SU-DHL-6 (cell line): ENCODE results near the gene PTPRK.

ENCODE experiments used
- H2AFZ ChIP-seq: fragments of 200-600 bp; sonication (generic); 2 replicates; pipeline ENCODE4 v1.6.1; 2014; ENCODE audit warnings: low read depth, mild to moderate bottlenecking, moderate library complexity, mixed read lengths, antibody characterized with exemption, low read length; ENCODE audit not compliant: severe bottlenecking
- H3F3A ChIP-seq: fragments of 200-600 bp; shearing (Covaris generic); 2 replicates; pipeline ENCODE4 v1.6.0; 2016; ENCODE audit warnings: antibody characterized with exemption, mild to moderate bottlenecking; ENCODE audit not compliant: insufficient read depth
- H3K27ac ChIP-seq: fragments of 200-600 bp; sonication (generic); 2 replicates; pipeline ENCODE4 v1.5.1; 2016; ENCODE audit warnings: low read depth, mild to moderate bottlenecking, low read length, moderate library complexity, mixed read lengths
- H3K27me3 ChIP-seq: fragments of 200-600 bp; sonication (generic), shearing (Covaris generic); 2 replicates; pipeline ENCODE4 v1.6.0; 2014; ENCODE audit warnings: mild to moderate bottlenecking, low read length
- H3K36me3 ChIP-seq: fragments of 200-600 bp; sonication (generic); 2 replicates; pipeline ENCODE4 v1.6.1; 2014; ENCODE audit warnings: mild to moderate bottlenecking, low read length, mixed read lengths
- H3K4me2 ChIP-seq: fragments of 300-600, 200-600 bp; shearing (Covaris generic), sonication (generic); 2 replicates; pipeline ENCODE4 v1.6.0; 2014; ENCODE audit warnings: low read length, low read depth, mild to moderate bottlenecking; ENCODE audit not compliant: poor library complexity, severe bottlenecking
- H3K4me3 ChIP-seq: fragments of 200-600 bp; sonication (generic); 2 replicates; pipeline ENCODE4 v1.5.1; 2014; ENCODE audit warnings: antibody characterized with exemption, low read length, mild to moderate bottlenecking, mixed read lengths; ENCODE audit not compliant: insufficient read depth, poor library complexity, severe bottlenecking
- H3K79me2 ChIP-seq: fragments of 200-600 bp; sonication (generic); 2 replicates; pipeline ENCODE4 v1.6.1; 2014; ENCODE audit warnings: mild to moderate bottlenecking, low read length, moderate library complexity; ENCODE audit not compliant: insufficient read depth
- H3K9ac ChIP-seq: fragments of 200-600 bp; sonication (generic); 2 replicates; pipeline ENCODE4 v1.7.0; 2014; ENCODE audit warnings: mild to moderate bottlenecking, low read length
- H3K9me2 ChIP-seq: fragments of 200-600 bp; sonication (generic); replicated peaks from 2 replicates; pipeline ENCODE4 v1.6.1; 2014; ENCODE audit warnings: low read length; ENCODE audit not compliant: insufficient read depth
- H3K9me3 ChIP-seq: fragments of 200-600 bp; sonication (generic); 2 replicates; pipeline ENCODE4 v1.6.1; 2014; ENCODE audit warnings: low read length, mixed read lengths; ENCODE audit not compliant: insufficient read depth
- H4K20me1 ChIP-seq: fragments of 200-600 bp; sonication (generic); 2 replicates; pipeline ENCODE4 v1.6.1; 2014; ENCODE audit warnings: low read depth, mild to moderate bottlenecking, antibody characterized with exemption, low read length, moderate library complexity, mixed read lengths
- EZH2phosphoT487 ChIP-seq: fragments of 200-600 bp; sonication (generic), shearing (Covaris generic); conservative IDR thresholded peaks from 2 replicates; pipeline ENCODE4 v1.6.1; 2018; ENCODE audit warnings: mild to moderate bottlenecking, antibody characterized with exemption, low read length, moderate library complexity, mixed read lengths
- TF ChIP-seq, protein P1 (sequence below): fragments of 200-600 bp; sonication (generic); IDR thresholded peaks from one replicate; pipeline ENCODE4 v1.5.1; 2017; ENCODE audit warnings: antibody characterized with exemption, mild to moderate bottlenecking, low read length, moderate library complexity; ENCODE audit not compliant: insufficient read depth, poor library complexity, severe bottlenecking

PTPRK gene

DNA sequence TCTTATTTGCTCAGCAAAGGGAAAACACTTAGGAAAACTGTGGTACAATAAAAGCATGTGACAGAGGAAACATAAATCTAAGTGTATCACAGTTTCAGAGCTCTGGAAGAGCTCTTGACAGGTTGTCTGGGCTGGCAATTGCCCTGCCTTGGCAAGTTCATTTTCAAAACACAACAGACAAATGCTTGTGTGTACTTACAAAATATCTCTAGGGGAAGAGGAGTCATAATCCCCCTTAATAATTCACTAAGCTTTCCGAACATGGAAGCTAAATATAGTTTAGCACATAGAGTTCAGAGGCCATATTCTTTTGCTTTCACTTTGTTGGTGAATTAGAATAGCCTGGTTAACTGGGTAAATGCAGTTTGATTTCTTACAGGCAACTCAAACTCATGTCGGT lies 407.9 kb downstream of the PTPRK start:
- Histone ChIP-seq H2AFZ (no peak overlapping the region), H3K79me2 (no peaks in the 10 kb centered on the region), H3K27ac (no peak overlapping the region), H3K27me3 (no peaks in the 10 kb centered on the region), H3K9me2 (no peaks in the 10 kb centered on the region), H3F3A (no peaks in the 10 kb centered on the region), H3K9ac (no peak overlapping the region), H3K36me3 (no peaks in the 10 kb centered on the region), H3K4me2 (no peak overlapping the region), H3K4me3 (no peak overlapping the region), H3K9me3 (no peaks in the 10 kb centered on the region), H4K20me1 (no peaks in the 10 kb centered on the region)
- TF ChIP-seq, protein P1, sequence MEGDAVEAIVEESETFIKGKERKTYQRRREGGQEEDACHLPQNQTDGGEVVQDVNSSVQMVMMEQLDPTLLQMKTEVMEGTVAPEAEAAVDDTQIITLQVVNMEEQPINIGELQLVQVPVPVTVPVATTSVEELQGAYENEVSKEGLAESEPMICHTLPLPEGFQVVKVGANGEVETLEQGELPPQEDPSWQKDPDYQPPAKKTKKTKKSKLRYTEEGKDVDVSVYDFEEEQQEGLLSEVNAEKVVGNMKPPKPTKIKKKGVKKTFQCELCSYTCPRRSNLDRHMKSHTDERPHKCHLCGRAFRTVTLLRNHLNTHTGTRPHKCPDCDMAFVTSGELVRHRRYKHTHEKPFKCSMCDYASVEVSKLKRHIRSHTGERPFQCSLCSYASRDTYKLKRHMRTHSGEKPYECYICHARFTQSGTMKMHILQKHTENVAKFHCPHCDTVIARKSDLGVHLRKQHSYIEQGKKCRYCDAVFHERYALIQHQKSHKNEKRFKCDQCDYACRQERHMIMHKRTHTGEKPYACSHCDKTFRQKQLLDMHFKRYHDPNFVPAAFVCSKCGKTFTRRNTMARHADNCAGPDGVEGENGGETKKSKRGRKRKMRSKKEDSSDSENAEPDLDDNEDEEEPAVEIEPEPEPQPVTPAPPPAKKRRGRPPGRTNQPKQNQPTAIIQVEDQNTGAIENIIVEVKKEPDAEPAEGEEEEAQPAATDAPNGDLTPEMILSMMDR, result no peak
- no peak for TF ChIP-seq EZH2phosphoT487

DNA sequence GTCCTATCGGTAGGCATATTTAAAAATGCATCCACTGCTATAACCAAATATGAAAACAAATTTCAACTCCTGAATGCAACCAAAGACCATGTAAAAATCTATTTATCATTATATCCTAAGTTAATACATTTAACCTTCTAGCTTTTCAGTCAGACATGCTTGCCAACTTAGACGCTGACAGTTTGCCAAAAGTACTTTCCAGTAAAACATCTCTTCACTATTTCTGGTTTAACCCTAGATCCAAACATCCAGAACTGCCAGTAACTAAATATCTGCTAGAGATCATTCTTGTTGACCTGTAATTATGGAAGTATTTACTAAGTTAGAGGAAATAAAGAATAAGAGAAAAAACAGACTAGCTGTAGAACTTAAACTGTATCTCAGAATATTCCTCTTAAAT lies 409.3 kb downstream of the PTPRK start:
- no peaks in the 10 kb centered on the region for H4K20me1 ChIP-seq
- no peaks in the 10 kb centered on the region for H3K79me2 ChIP-seq
- no peak overlapping the region for H3K27ac ChIP-seq
- H3K27me3 ChIP-seq, result no peaks in the 10 kb centered on the region
- H3F3A ChIP-seq, result no peaks in the 10 kb centered on the region
- H2AFZ ChIP-seq, result no peak overlapping the region
- H3K4me3 ChIP-seq, result no peak overlapping the region
- H3K9ac ChIP-seq, result no peak overlapping the region
- H3K36me3 ChIP-seq, result no peaks in the 10 kb centered on the region
- H3K9me2 ChIP-seq, result no peaks in the 10 kb centered on the region
- TF ChIP-seq, protein P1, result no peak
- no peak for TF ChIP-seq EZH2phosphoT487
- H3K9me3 ChIP-seq, result no peaks in the 10 kb centered on the region
- no peak overlapping the region for H3K4me2 ChIP-seq

DNA sequence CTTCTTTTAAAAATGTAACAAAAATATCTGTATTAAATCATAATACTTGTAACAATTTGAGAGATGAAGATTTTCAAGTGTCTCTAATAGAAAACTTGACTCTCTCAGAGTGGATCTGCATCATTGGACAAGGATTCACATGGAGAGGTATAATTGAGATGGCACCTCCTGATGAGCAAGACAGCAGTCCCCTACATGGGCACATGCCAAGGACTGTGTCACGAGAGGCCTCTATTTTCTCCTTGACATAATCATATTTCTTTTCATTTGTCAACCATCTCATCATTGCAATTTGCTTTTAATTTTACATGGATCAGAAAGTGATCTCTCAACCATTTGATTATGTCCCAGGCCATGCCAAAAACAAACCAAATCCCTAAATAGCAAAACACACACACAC lies 412.7 kb downstream of the PTPRK start:
- Histone ChIP-seq H3K27ac (no peak overlapping the region), H3K9me3 (no peaks in the 10 kb centered on the region), H3K9me2 (no peaks in the 10 kb centered on the region), H3K4me3 (no peak overlapping the region), H4K20me1 (no peaks in the 10 kb centered on the region), H3K4me2 (no peak overlapping the region), H3K36me3 (no peaks in the 10 kb centered on the region), H3K27me3 (no peaks in the 10 kb centered on the region), H3K79me2 (no peaks in the 10 kb centered on the region), H2AFZ (no peak overlapping the region), H3K9ac (no peak overlapping the region), H3F3A (no peaks in the 10 kb centered on the region)
- no peak for TF ChIP-seq EZH2phosphoT487
- TF ChIP-seq, protein P1, result no peak
